Erythroblast (primary cell): ENCODE results near the gene LHFPL2.

ENCODE experiments used
- GATA1 ChIP-seq: IDR thresholded peaks from 2 replicates; pipeline ENCODE4 v1.6.1; 2011; ENCODE audit warnings: low read depth, mild to moderate bottlenecking, control low read depth, low read length, moderate library complexity
- POLR2A ChIP-seq: IDR thresholded peaks from 2 replicates; pipeline ENCODE4 v1.6.1; 2011; ENCODE audit warnings: mild to moderate bottlenecking, low read length

DNA sequence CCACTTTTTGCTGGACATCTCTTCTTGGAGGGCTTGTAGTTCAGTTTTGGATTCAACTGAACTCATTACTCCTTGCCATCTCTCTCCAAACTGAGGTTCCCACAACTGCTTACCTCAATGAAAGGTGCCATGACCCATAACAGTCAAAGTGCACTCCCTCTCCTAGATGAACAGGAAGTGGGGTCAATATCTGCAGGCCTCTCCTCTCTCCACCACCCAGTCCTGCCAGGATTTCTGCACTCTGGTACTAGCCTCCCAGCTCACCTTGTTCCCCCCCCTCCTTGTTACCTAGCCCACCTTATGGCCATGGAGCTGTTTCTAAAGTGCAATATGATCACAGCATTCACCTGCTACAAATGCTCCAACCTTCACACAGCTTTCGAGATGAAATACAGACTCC lies 5.9 kb downstream of the LHFPL2 start:
- TF ChIP-seq POLR2A = no peak
- no peak for TF ChIP-seq GATA1
